Caki2 (cell line): ENCODE measurements around the gene PDE11A. TPM values are rescaled to one million over a fixed set of nuclear protein-coding genes. Genes with fewer than 3 reads are reported as not detected.
"Not testable (repeated sequence)": the region's sequence is repeated elsewhere in the genome, so short reads cannot be mapped to it uniquely, and the experiment has no call there.

ENCODE experiments used
- DNase-seq: peaks from one replicate; pipeline ENCODE4 v3.0.0-alpha.2; 2015; ENCODE audit warnings: low read depth
- in situ Hi-C: cut with HindIII; loops from 2 replicates; pipeline ENCODE4 v1.10.0; 2016; ENCODE audit warnings: low sequenced_read_pairs, low pct_unique_long_range_greater_than_20kb, mixed read lengths
- total RNA-seq: library from RNA; depleted of rRNA; stranded (reverse); fragments of >200 nt; shearing (Covaris generic); gene quantifications from 2 replicates; pipeline ENCODE4 v1.2.3, GENCODE V29; 2014; ENCODE audit warnings: low replicate concordance

The PDE11A gene
- total RNA-seq, 1 experiment from 2014 or later, result 0.57 TPM

GRCh38 chr2:178079279-178079678 lies 6.7 kb upstream of the PDE11A start:
- in situ Hi-C loops, DNase-seq: not testable (repeated sequence)

GRCh38 chr2:178076130-178076529 lies 3.6 kb upstream of the PDE11A start:
- no peak for DNase-seq
- in situ Hi-C loops, result no loop called here

GRCh38 chr2:178075006-178075326 lies 2.4 kb upstream of the PDE11A start:
- peak; percentile 21 for DNase-seq
- in situ Hi-C loops, result no loop called here

- DNase-seq, result no peak
- in situ Hi-C loops, result no loop called here
These were observed 1.8 kb upstream of the PDE11A start for GRCh38 chr2:178074123-178075005.

- DNase-seq, result no peak
- in situ Hi-C loops, result no loop called here
These were observed 586 bp downstream of the PDE11A start for GRCh38 chr2:178072000-178072382.

- DNase-seq, result no peak
- in situ Hi-C loops, result no loop called here
These were observed 1.8 kb downstream of the PDE11A start for GRCh38 chr2:178070824-178071223.

- in situ Hi-C loops, result no loop called here
- DNase-seq, result peak; percentile 25
These were observed 3.0 kb downstream of the PDE11A start for GRCh38 chr2:178069551-178069950.

GRCh38 chr2:178068823-178069454 lies 3.6 kb downstream of the PDE11A start:
- in situ Hi-C loops, result no loop called here
- DNase-seq, result no peak

GRCh38 chr2:178066890-178067669 lies 5.5 kb downstream of the PDE11A start:
- in situ Hi-C loops, result no loop called here
- peak; percentile 59 for DNase-seq

GRCh38 chr2:178066324-178066723 lies 6.3 kb downstream of the PDE11A start:
- in situ Hi-C loops, result no loop called here
- no peak for DNase-seq

GRCh38 chr2:178059681-178060080 lies 12.9 kb downstream of the PDE11A start:
- in situ Hi-C loops, result no loop called here
- no peak for DNase-seq

GRCh38 chr2:178059111-178059510 lies 13.5 kb downstream of the PDE11A start:
- in situ Hi-C loops, result no loop called here
- DNase-seq, result no peak

- in situ Hi-C loops, result no loop called here
These were observed 15.3 kb downstream of the PDE11A start for GRCh38 chr2:178057179-178057680.

GRCh38 chr2:178056345-178056744 lies 16.2 kb downstream of the PDE11A start:
- DNase-seq, result no peak
- in situ Hi-C loops, result no loop called here

More at GRCh38 chr2:178057179-178057680, 15.3 kb downstream of the PDE11A start:
- no peak for DNase-seq

GRCh38 chr2:178051257-178051656 lies 21.3 kb downstream of the PDE11A start:
- in situ Hi-C loops, DNase-seq: not testable (repeated sequence)

GRCh38 chr2:178047391-178047790 lies 25.2 kb downstream of the PDE11A start:
- DNase-seq, result no peak
- in situ Hi-C loops, result no loop called here

- no peak for DNase-seq
- in situ Hi-C loops, result no loop called here
These were observed 27.7 kb downstream of the PDE11A start for GRCh38 chr2:178044836-178045235.

GRCh38 chr2:178043266-178043665 lies 29.3 kb downstream of the PDE11A start:
- in situ Hi-C loops, result no loop called here
- no peak for DNase-seq

GRCh38 chr2:178033583-178033982 lies 39.0 kb downstream of the PDE11A start:
- in situ Hi-C loops, DNase-seq: not testable (repeated sequence)
